GM12874 (cell line): ENCODE data around the gene WWOX.

ENCODE experiments used
- CTCF ChIP-seq: IDR thresholded peaks from 2 replicates; pipeline ENCODE4 v1.5.1; 2011; ENCODE audit warnings: low read depth, mild to moderate bottlenecking, control low read depth, low read length, moderate library complexity; ENCODE audit not compliant: insufficient read depth

Gene WWOX

GRCh38 chr16:78246559-78246958 lies 147.1 kb downstream of the WWOX start:
- no peak for TF ChIP-seq CTCF

- no peak for TF ChIP-seq CTCF
Measured at GRCh38 chr16:78249056-78249455, 149.6 kb downstream of the WWOX start.

- no peak for TF ChIP-seq CTCF
Measured at GRCh38 chr16:78249832-78250231, 150.4 kb downstream of the WWOX start.

GRCh38 chr16:78251115-78251514 lies 151.7 kb downstream of the WWOX start:
- no peak for TF ChIP-seq CTCF

- TF ChIP-seq CTCF, result no peak
Measured at GRCh38 chr16:78252757-78253156, 153.3 kb downstream of the WWOX start.

- no peak for TF ChIP-seq CTCF
Measured at GRCh38 chr16:78254841-78255240, 155.4 kb downstream of the WWOX start.

- TF ChIP-seq CTCF, result no peak
Measured at GRCh38 chr16:78256686-78257375, 157.4 kb downstream of the WWOX start.
